Astrocyte (in vitro differentiated cells and primary cell): ENCODE results near the gene NUDT5.
"Not testable (repeated sequence)": the region's sequence is repeated elsewhere in the genome, so short reads cannot be mapped to it uniquely, and the experiment has no call there.

Experiments used
- EZH2 ChIP-seq: IDR thresholded peaks from 2 replicates; pipeline ENCODE4 v1.6.1; 2012; ENCODE audit warnings: mild to moderate bottlenecking, low read length, inconsistent platforms; ENCODE audit not compliant: insufficient read depth
- TF ChIP-seq, protein P1 (sequence below): IDR thresholded peaks from 2 replicates; pipeline ENCODE4 v1.5.1; 2011; ENCODE audit warnings: low read depth, mild to moderate bottlenecking, inconsistent platforms, low read length, moderate library complexity; ENCODE audit not compliant: insufficient read depth

DNA sequence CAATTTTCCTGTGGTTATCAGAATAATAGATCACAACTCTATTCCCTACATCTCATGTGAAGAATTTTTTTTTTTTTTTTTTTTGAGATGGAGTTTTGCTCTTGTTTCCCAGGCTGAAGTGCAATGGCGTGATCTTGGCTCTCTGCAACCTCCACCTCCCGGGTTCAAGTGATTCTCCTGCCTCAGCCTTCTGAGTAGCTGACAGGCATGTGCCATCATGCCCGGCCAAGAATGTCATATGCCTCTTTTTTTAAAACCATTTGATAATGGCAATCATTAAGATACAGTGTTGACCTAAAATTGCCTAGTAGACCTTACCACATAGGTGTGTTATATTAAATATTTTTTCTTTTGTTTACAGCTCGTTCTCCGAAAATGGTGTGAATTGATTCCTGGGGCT, 39.0 kb upstream of the NUDT5 start:
- TF ChIP-seq EZH2, result not testable (repeated sequence)
- TF ChIP-seq, protein P1, sequence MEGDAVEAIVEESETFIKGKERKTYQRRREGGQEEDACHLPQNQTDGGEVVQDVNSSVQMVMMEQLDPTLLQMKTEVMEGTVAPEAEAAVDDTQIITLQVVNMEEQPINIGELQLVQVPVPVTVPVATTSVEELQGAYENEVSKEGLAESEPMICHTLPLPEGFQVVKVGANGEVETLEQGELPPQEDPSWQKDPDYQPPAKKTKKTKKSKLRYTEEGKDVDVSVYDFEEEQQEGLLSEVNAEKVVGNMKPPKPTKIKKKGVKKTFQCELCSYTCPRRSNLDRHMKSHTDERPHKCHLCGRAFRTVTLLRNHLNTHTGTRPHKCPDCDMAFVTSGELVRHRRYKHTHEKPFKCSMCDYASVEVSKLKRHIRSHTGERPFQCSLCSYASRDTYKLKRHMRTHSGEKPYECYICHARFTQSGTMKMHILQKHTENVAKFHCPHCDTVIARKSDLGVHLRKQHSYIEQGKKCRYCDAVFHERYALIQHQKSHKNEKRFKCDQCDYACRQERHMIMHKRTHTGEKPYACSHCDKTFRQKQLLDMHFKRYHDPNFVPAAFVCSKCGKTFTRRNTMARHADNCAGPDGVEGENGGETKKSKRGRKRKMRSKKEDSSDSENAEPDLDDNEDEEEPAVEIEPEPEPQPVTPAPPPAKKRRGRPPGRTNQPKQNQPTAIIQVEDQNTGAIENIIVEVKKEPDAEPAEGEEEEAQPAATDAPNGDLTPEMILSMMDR, result not testable (repeated sequence)
